ENCODE data around the gene TCN2.

The TCN2 gene

GRCh38 chr22:30596199-30596598 is 10.8 kb upstream of the TCN2 start:
- Histone ChIP-seq H3K36me3 (ENCODE audit: control insufficient read depth in 1 of 2, insufficient read depth in 2 of 2, low read depth in 1 of 2, low read length in 2 of 2) (no peaks in the 10 kb centered on the region), H2BK15ac (ENCODE audit: low read depth, poor library complexity, severe bottlenecking) (no peak overlapping the region), H3K4me2 (ENCODE audit: low read length, poor library complexity, severe bottlenecking) (no peak overlapping the region), H3K4me3 (ENCODE audit: insufficient read depth in 1 of 2, low read depth in 1 of 2, low read length in 2 of 2) (no peak overlapping the region), H3K27me3 (ENCODE audit: control insufficient read depth in 1 of 2, insufficient read depth in 1 of 2, low read length in 2 of 2) (peaks cover 5 to 15% of the 10 kb centered on the region in 2 experiments), H3K4ac (ENCODE audit: low read depth in 1 of 2, low read length in 2 of 2) (no peak overlapping the region), H3K14ac (ENCODE audit: low read length in 2 of 2) (no peak overlapping the region), H3K9me3 (ENCODE audit: control insufficient read depth, low read length) (no peaks in the 10 kb centered on the region), H3K79me1 (replicated peaks; ENCODE audit: low read length, poor library complexity, severe bottlenecking) (no peaks in the 10 kb centered on the region), H2AK5ac (ENCODE audit: low read length, severe bottlenecking) (no peak overlapping the region), H3K4me1 (ENCODE audit: control insufficient read depth, insufficient read depth, low read depth, low read length) (peaks cover 2% of the 10 kb centered on the region), H2AFZ (ENCODE audit: low read depth, low read length) (no peak overlapping the region), H4K91ac (ENCODE audit: low read length) (no peak overlapping the region), H3K18ac (ENCODE audit: low read depth in 1 of 2, low read length in 2 of 2) (no peak overlapping the region), H2BK120ac (ENCODE audit: low read depth, low read length) (no peak overlapping the region), H4K8ac (ENCODE audit: low read length) (no peak overlapping the region), H3K27ac (ENCODE audit: low read length, poor library complexity, severe bottlenecking) (no peak overlapping the region), H2BK5ac (ENCODE audit: low read depth, low read length, poor library complexity, severe bottlenecking) (no peak overlapping the region), H3K23ac (ENCODE audit: low read length in 2 of 2) (no peak overlapping the region), H2BK12ac (ENCODE audit: low read length in 2 of 2) (no peak overlapping the region), H3K9ac (ENCODE audit: low read length) (no peak overlapping the region)
- no peak for DNase-seq
- WGBS, result 75% methylated on average over 2 of the region's 2 CpGs

- no peak overlapping the region for H3K4ac ChIP-seq (ENCODE audit: low read depth in 1 of 2, low read length in 2 of 2)
- H3K27me3 ChIP-seq (ENCODE audit: control insufficient read depth in 1 of 2, insufficient read depth in 1 of 2, low read length in 2 of 2), result peaks cover 5 to 15% of the 10 kb centered on the region in 2 experiments
- no peaks in the 10 kb centered on the region for H3K79me1 ChIP-seq (replicated peaks; ENCODE audit: low read length, poor library complexity, severe bottlenecking)
- H3K14ac ChIP-seq (ENCODE audit: low read length in 2 of 2), result no peak overlapping the region
- H3K23ac ChIP-seq (ENCODE audit: low read length in 2 of 2), result no peak overlapping the region
- no peak overlapping the region for H3K9ac ChIP-seq (ENCODE audit: low read length)
- no peak overlapping the region for H4K91ac ChIP-seq (ENCODE audit: low read length)
- no peak overlapping the region for H2BK120ac ChIP-seq (ENCODE audit: low read depth, low read length)
- no peak overlapping the region for H3K18ac ChIP-seq (ENCODE audit: low read depth in 1 of 2, low read length in 2 of 2)
- H3K27ac ChIP-seq (ENCODE audit: low read length, poor library complexity, severe bottlenecking), result no peak overlapping the region
- H3K4me1 ChIP-seq (ENCODE audit: control insufficient read depth, insufficient read depth, low read depth, low read length), result peaks cover 2% of the 10 kb centered on the region
- no peak overlapping the region for H2AFZ ChIP-seq (ENCODE audit: low read depth, low read length)
- 92% methylated on average over 29 of the region's 29 CpGs for WGBS
- no peak overlapping the region for H2BK15ac ChIP-seq (ENCODE audit: low read depth, poor library complexity, severe bottlenecking)
- no peak overlapping the region for H3K4me2 ChIP-seq (ENCODE audit: low read length, poor library complexity, severe bottlenecking)
- no peak overlapping the region for H2BK12ac ChIP-seq (ENCODE audit: low read length in 2 of 2)
- DNase-seq, result no peak
- no peaks in the 10 kb centered on the region for H3K9me3 ChIP-seq (ENCODE audit: control insufficient read depth, low read length)
- no peak overlapping the region for H4K8ac ChIP-seq (ENCODE audit: low read length)
- no peak overlapping the region for H2AK5ac ChIP-seq (ENCODE audit: low read length, severe bottlenecking)
- no peaks in the 10 kb centered on the region for H3K36me3 ChIP-seq (ENCODE audit: control insufficient read depth in 1 of 2, insufficient read depth in 2 of 2, low read depth in 1 of 2, low read length in 2 of 2)
- H3K4me3 ChIP-seq (ENCODE audit: insufficient read depth in 1 of 2, low read depth in 1 of 2, low read length in 2 of 2), result no peak overlapping the region
- no peak overlapping the region for H2BK5ac ChIP-seq (ENCODE audit: low read depth, low read length, poor library complexity, severe bottlenecking)
These were observed 10.1 kb upstream of the TCN2 start for GRCh38 chr22:30596886-30597285.

GRCh38 chr22:30598986-30599385 is 8.0 kb upstream of the TCN2 start:
- Histone ChIP-seq H3K4me1 (ENCODE audit: control insufficient read depth, insufficient read depth, low read depth, low read length) (peaks cover 2% of the 10 kb centered on the region), H3K9ac (ENCODE audit: low read length) (no peak overlapping the region), H2AFZ (ENCODE audit: low read depth, low read length) (no peak overlapping the region), H3K27me3 (ENCODE audit: control insufficient read depth in 1 of 2, insufficient read depth in 1 of 2, low read length in 2 of 2) (peaks cover 5 to 9% of the 10 kb centered on the region in 2 experiments), H3K23ac (ENCODE audit: low read length in 2 of 2) (no peak overlapping the region), H3K18ac (ENCODE audit: low read depth in 1 of 2, low read length in 2 of 2) (no peak overlapping the region), H2BK120ac (ENCODE audit: low read depth, low read length) (no peak overlapping the region), H3K36me3 (ENCODE audit: control insufficient read depth in 1 of 2, insufficient read depth in 2 of 2, low read depth in 1 of 2, low read length in 2 of 2) (no peaks in the 10 kb centered on the region), H3K14ac (ENCODE audit: low read length in 2 of 2) (no peak overlapping the region), H2AK5ac (ENCODE audit: low read length, severe bottlenecking) (no peak overlapping the region), H3K4me2 (ENCODE audit: low read length, poor library complexity, severe bottlenecking) (no peak overlapping the region), H2BK15ac (ENCODE audit: low read depth, poor library complexity, severe bottlenecking) (no peak overlapping the region), H2BK5ac (ENCODE audit: low read depth, low read length, poor library complexity, severe bottlenecking) (no peak overlapping the region), H3K4ac (ENCODE audit: low read depth in 1 of 2, low read length in 2 of 2) (no peak overlapping the region), H4K8ac (ENCODE audit: low read length) (no peak overlapping the region), H3K27ac (ENCODE audit: low read length, poor library complexity, severe bottlenecking) (no peak overlapping the region), H3K9me3 (ENCODE audit: control insufficient read depth, low read length) (no peaks in the 10 kb centered on the region), H4K91ac (ENCODE audit: low read length) (no peak overlapping the region), H3K79me1 (replicated peaks; ENCODE audit: low read length, poor library complexity, severe bottlenecking) (no peaks in the 10 kb centered on the region), H2BK12ac (ENCODE audit: low read length in 2 of 2) (no peak overlapping the region), H3K4me3 (ENCODE audit: insufficient read depth in 1 of 2, low read depth in 1 of 2, low read length in 2 of 2) (no peak overlapping the region)
- DNase-seq, result peak; percentile 34
- 94% methylated on average over 2 of the region's 3 CpGs for WGBS

GRCh38 chr22:30600921-30601320 is 6.1 kb upstream of the TCN2 start:
- no peak overlapping the region for H3K23ac ChIP-seq (ENCODE audit: low read length in 2 of 2)
- no peak overlapping the region for H2BK15ac ChIP-seq (ENCODE audit: low read depth, poor library complexity, severe bottlenecking)
- peaks cover 2% of the 10 kb centered on the region for H3K4me1 ChIP-seq (ENCODE audit: control insufficient read depth, insufficient read depth, low read depth, low read length)
- no peak overlapping the region for H3K4me3 ChIP-seq (ENCODE audit: insufficient read depth in 1 of 2, low read depth in 1 of 2, low read length in 2 of 2)
- no peak overlapping the region for H4K91ac ChIP-seq (ENCODE audit: low read length)
- H3K14ac ChIP-seq (ENCODE audit: low read length in 2 of 2), result no peak overlapping the region
- H2AFZ ChIP-seq (ENCODE audit: low read depth, low read length), result no peak overlapping the region
- H3K9ac ChIP-seq (ENCODE audit: low read length), result no peak overlapping the region
- no peak overlapping the region for H2AK5ac ChIP-seq (ENCODE audit: low read length, severe bottlenecking)
- H3K4me2 ChIP-seq (ENCODE audit: low read length, poor library complexity, severe bottlenecking), result no peak overlapping the region
- H3K27me3 ChIP-seq (ENCODE audit: control insufficient read depth in 1 of 2, insufficient read depth in 1 of 2, low read length in 2 of 2), result peaks cover 0 to 2% of the 10 kb centered on the region in 2 experiments
- H3K9me3 ChIP-seq (ENCODE audit: control insufficient read depth, low read length), result no peaks in the 10 kb centered on the region
- no peak overlapping the region for H4K8ac ChIP-seq (ENCODE audit: low read length)
- no peak overlapping the region for H2BK12ac ChIP-seq (ENCODE audit: low read length in 2 of 2)
- no peaks in the 10 kb centered on the region for H3K36me3 ChIP-seq (ENCODE audit: control insufficient read depth in 1 of 2, insufficient read depth in 2 of 2, low read depth in 1 of 2, low read length in 2 of 2)
- H3K27ac ChIP-seq (ENCODE audit: low read length, poor library complexity, severe bottlenecking), result no peak overlapping the region
- no peak overlapping the region for H3K4ac ChIP-seq (ENCODE audit: low read depth in 1 of 2, low read length in 2 of 2)
- H3K18ac ChIP-seq (ENCODE audit: low read depth in 1 of 2, low read length in 2 of 2), result no peak overlapping the region
- H2BK5ac ChIP-seq (ENCODE audit: low read depth, low read length, poor library complexity, severe bottlenecking), result no peak overlapping the region
- WGBS, result 79% methylated on average over 2 of the region's 3 CpGs
- no peaks in the 10 kb centered on the region for H3K79me1 ChIP-seq (replicated peaks; ENCODE audit: low read length, poor library complexity, severe bottlenecking)
- no peak for DNase-seq
- no peak overlapping the region for H2BK120ac ChIP-seq (ENCODE audit: low read depth, low read length)
